H9 (cell line): ENCODE data around the gene GH2. TPM values are rescaled to one million over a fixed set of nuclear protein-coding genes. Genes with fewer than 3 reads are reported as not detected.

Experiments used
- DNase-seq: peaks from one replicate; pipeline ENCODE4 v3.0.0-alpha.2; 2017
- H2AFZ ChIP-seq: one replicate; pipeline ENCODE4 v1.6.1; 2013; ENCODE audit warnings: mild to moderate bottlenecking, low read length, control low read depth, moderate library complexity
- H2AK5ac ChIP-seq: 2 replicates; pipeline ENCODE4 v1.6.1; 2013; ENCODE audit warnings: low read length, control low read depth, mixed read lengths; ENCODE audit not compliant: insufficient read length
- H2BK120ac ChIP-seq: one replicate; pipeline ENCODE4 v1.6.1; 2013; ENCODE audit warnings: low read depth, mild to moderate bottlenecking, low read length, control low read depth, inconsistent platforms; ENCODE audit not compliant: poor library complexity, severe bottlenecking
- H2BK12ac ChIP-seq: 2 replicates; pipeline ENCODE4 v1.6.1; 2013; ENCODE audit warnings: low read length, control low read depth, mixed read lengths, low read depth; ENCODE audit not compliant: insufficient read length
- H2BK15ac ChIP-seq: 2 replicates; pipeline ENCODE4 v1.6.1; 2013; ENCODE audit warnings: low read depth, low read length, control low read depth
- H2BK20ac ChIP-seq: one replicate; pipeline ENCODE4 v1.6.1; 2013; ENCODE audit warnings: low read depth, mild to moderate bottlenecking, low read length, control low read depth, inconsistent platforms; ENCODE audit not compliant: poor library complexity, severe bottlenecking
- H2BK5ac ChIP-seq: 2 replicates; pipeline ENCODE4 v1.6.1; 2013; ENCODE audit warnings: low read length, control low read depth, mixed read lengths; ENCODE audit not compliant: insufficient read length
- H3K14ac ChIP-seq: 2 replicates; pipeline ENCODE4 v1.6.1; 2013; ENCODE audit warnings: low read length, control low read depth; ENCODE audit not compliant: insufficient read depth
- H3K18ac ChIP-seq: 2 replicates; pipeline ENCODE4 v1.6.1; 2013; ENCODE audit warnings: low read depth, mild to moderate bottlenecking, mixed read lengths, low read length, control low read depth; ENCODE audit not compliant: insufficient read length
- H3K23ac ChIP-seq: 2 replicates; pipeline ENCODE4 v1.6.1; 2013; ENCODE audit warnings: low read length, control low read depth, mixed read lengths, low read depth; ENCODE audit not compliant: insufficient read length
- H3K23me2 ChIP-seq: 2 replicates; pipeline ENCODE4 v1.6.1; 2013; ENCODE audit warnings: low read depth, mild to moderate bottlenecking, mixed read lengths, low read length, control low read depth; ENCODE audit not compliant: insufficient read length, poor library complexity, severe bottlenecking
- H3K27ac ChIP-seq: 2 replicates; pipeline ENCODE4 v1.5.1; 2013; ENCODE audit warnings: low read length, control low read depth, mixed read lengths, low read depth; ENCODE audit not compliant: insufficient read length
- H3K27me3 ChIP-seq: 2 replicates; pipeline ENCODE4 v1.6.1; 2013; ENCODE audit warnings: low read length, control low read depth, inconsistent platforms; ENCODE audit not compliant: insufficient read depth
- H3K4ac ChIP-seq: 2 replicates; pipeline ENCODE4 v1.6.1; 2013; ENCODE audit warnings: low read depth, mild to moderate bottlenecking, control low read depth, inconsistent platforms, low read length, moderate library complexity
- H3K4me1 ChIP-seq: 2 replicates; pipeline ENCODE4 v1.6.1; 2013; ENCODE audit warnings: low read length, control low read depth, inconsistent platforms; ENCODE audit not compliant: insufficient read depth
- H3K4me2 ChIP-seq: 2 replicates; pipeline ENCODE4 v1.6.1; 2013; ENCODE audit warnings: low read length, control low read depth, mixed read lengths; ENCODE audit not compliant: insufficient read length, insufficient read depth
- H3K56ac ChIP-seq: 2 replicates; pipeline ENCODE4 v1.6.1; 2013; ENCODE audit warnings: low read depth, mild to moderate bottlenecking, mixed read lengths, low read length, control low read depth; ENCODE audit not compliant: insufficient read length
- H3K79me1 ChIP-seq: 2 replicates; pipeline ENCODE4 v1.6.1; 2013; ENCODE audit warnings: low read depth, mild to moderate bottlenecking, moderate library complexity, low read length, control low read depth, inconsistent platforms; ENCODE audit not compliant: insufficient read depth, poor library complexity, severe bottlenecking
- H3K79me2 ChIP-seq: 2 replicates; pipeline ENCODE4 v1.6.1; 2013; ENCODE audit warnings: low read length, control low read depth, inconsistent platforms; ENCODE audit not compliant: insufficient read depth
- H3K9ac ChIP-seq: 2 replicates; pipeline ENCODE4 v1.6.1; 2013; ENCODE audit warnings: low read length, control low read depth, mixed read lengths; ENCODE audit not compliant: insufficient read length; ENCODE audit errors: extremely low read depth
- H3K9me3 ChIP-seq: one replicate; pipeline ENCODE4 v1.6.1; 2013; ENCODE audit warnings: low read depth, low read length, inconsistent platforms; ENCODE audit not compliant: control insufficient read depth
- H3T11ph ChIP-seq: one replicate; pipeline ENCODE4 v1.6.1; 2013; ENCODE audit warnings: mild to moderate bottlenecking, low read length, control low read depth, inconsistent platforms
- H4K20me1 ChIP-seq: one replicate; pipeline ENCODE4 v1.6.1; 2013; ENCODE audit not compliant: control insufficient read depth, insufficient read length, insufficient read depth
- H4K5ac ChIP-seq: 2 replicates; pipeline ENCODE4 v1.6.1; 2013; ENCODE audit warnings: low read depth, mild to moderate bottlenecking, mixed read lengths, low read length, control low read depth; ENCODE audit not compliant: insufficient read length
- H4K8ac ChIP-seq: replicated peaks from 2 replicates; pipeline ENCODE4 v1.6.1; 2013; ENCODE audit warnings: low read length, control low read depth, mixed read lengths, low read depth; ENCODE audit not compliant: insufficient read length
- H4K91ac ChIP-seq: 2 replicates; pipeline ENCODE4 v1.6.1; 2013; ENCODE audit warnings: low read depth, mild to moderate bottlenecking, moderate library complexity, mixed read lengths, low read length, control low read depth; ENCODE audit not compliant: insufficient read length
- H3K27ac Mint-ChIP-seq, 3 experiments: 2 replicates in 2 of 3; 3 replicates in 1 of 3; pipeline ENCODE4 v1.8.0; 2020 to 2021; ENCODE audit warnings: mixed read lengths in 3 of 3, mild to moderate bottlenecking in 1 of 3, moderate library complexity in 1 of 3
- H3K27me3 Mint-ChIP-seq: 2 replicates; pipeline ENCODE4 v1.8.0; 2021; ENCODE audit warnings: low read depth, mild to moderate bottlenecking, moderate library complexity, mixed read lengths
- H3K36me3 Mint-ChIP-seq, 3 experiments: 2 replicates in 2 of 3; 3 replicates in 1 of 3; pipeline ENCODE4 v1.8.0; 2020 to 2021; ENCODE audit warnings: low read depth in 3 of 3, mixed read lengths in 3 of 3; ENCODE audit not compliant: insufficient read depth in 1 of 3
- H3K4me1 Mint-ChIP-seq, 2 experiments: 2 replicates each; pipeline ENCODE4 v1.8.0; 2020; ENCODE audit warnings: mixed read lengths in 2 of 2
- H3K4me3 Mint-ChIP-seq, 2 experiments: 2 replicates in 1 of 2; 3 replicates in 1 of 2; pipeline ENCODE4 v1.8.0; 2020 to 2021; ENCODE audit warnings: mild to moderate bottlenecking in 2 of 2, mixed read lengths in 2 of 2, moderate library complexity in 1 of 2
- H3K9me3 Mint-ChIP-seq, 2 experiments: 2 replicates in 1 of 2; 3 replicates in 1 of 2; pipeline ENCODE4 v1.8.0; 2020; ENCODE audit warnings: mild to moderate bottlenecking in 2 of 2, mixed read lengths in 2 of 2, moderate library complexity in 1 of 2
- WGBS: extraction: QIAGEN DNeasy Blood & Tissue Kit; methylation state at CpG from one replicate; pipeline ENCODE4 v1.1.7; 2013; ENCODE audit warnings: missing lambda C conversion rate, low lambda C conversion rate, mixed read lengths; ENCODE audit not compliant: insufficient read length; ENCODE audit errors: extremely low coverage; 5-methylcytosine and 5-hydroxymethylcytosine counted together
- total RNA-seq: library from RNA; stranded (reverse); gene quantifications from 2 replicates; pipeline ENCODE4 v1.2.1, GENCODE V29; 2021
- TF ChIP-seq, protein P1 (sequence below): fragments of 200-600 bp; sonication (generic); conservative IDR thresholded peaks from 3 replicates; pipeline ENCODE4 v1.8.0; 2021; ENCODE audit warnings: antibody characterized with exemption, mild to moderate bottlenecking

The GH2 gene
- total RNA-seq, 1 experiment from 2014 or later = 0.77 TPM

- H3K36me3 Mint-ChIP-seq = peaks cover 0 to 16% (median 3%) of the 10 kb centered on the region in 3 experiments; a peak in 4 of 7 replicates
These were observed 36.2 kb downstream of the GH2 start for GRCh38 chr17:63845509-63845908.

More at GRCh38 chr17:63845509-63845908, 36.2 kb downstream of the GH2 start:
- Histone ChIP-seq H2BK12ac (no peak overlapping the region), H3K79me1 (no peaks in the 10 kb centered on the region), H3K4me2 (no peak overlapping the region), H2BK5ac (no peak overlapping the region), H2BK15ac (no peak overlapping the region), H3K79me2 (peaks cover 3% of the 10 kb centered on the region; the same call in 1 of the 2 replicates), H2BK20ac (no peak overlapping the region), H4K91ac (no peak overlapping the region), H2BK120ac (no peak overlapping the region), H4K8ac (no peak overlapping the region), H3K9ac (no peak overlapping the region), H2AK5ac (no peak overlapping the region), H3K14ac (no peak overlapping the region), H3K4me1 (no peaks in the 10 kb centered on the region; the same call in 1 of the 2 replicates), H3K18ac (no peak overlapping the region), H3K4ac (no peak overlapping the region), H3K23me2 (peaks cover 10% of the 10 kb centered on the region), H3K27me3 (peaks cover 4% of the 10 kb centered on the region; the same call in 1 of the 2 replicates), H4K20me1 (no peaks in the 10 kb centered on the region), H3K9me3 (no peaks in the 10 kb centered on the region), H4K5ac (no peak overlapping the region), H3T11ph (no peak overlapping the region), H2AFZ (no peak overlapping the region), H3K27ac (no peak overlapping the region), H3K23ac (no peak overlapping the region), H3K56ac (no peak overlapping the region)
- Mint-ChIP-seq H3K4me3 (no peak overlapping the region), H3K9me3 (peaks cover 8 to 15% of the 10 kb centered on the region in 2 experiments), H3K27ac (no peak overlapping the region), H3K4me1 (peaks cover 12 to 22% of the 10 kb centered on the region in 2 experiments), H3K27me3 (peaks cover 50% of the 10 kb centered on the region)
- DNase-seq = no peak
- TF ChIP-seq, protein P1, sequence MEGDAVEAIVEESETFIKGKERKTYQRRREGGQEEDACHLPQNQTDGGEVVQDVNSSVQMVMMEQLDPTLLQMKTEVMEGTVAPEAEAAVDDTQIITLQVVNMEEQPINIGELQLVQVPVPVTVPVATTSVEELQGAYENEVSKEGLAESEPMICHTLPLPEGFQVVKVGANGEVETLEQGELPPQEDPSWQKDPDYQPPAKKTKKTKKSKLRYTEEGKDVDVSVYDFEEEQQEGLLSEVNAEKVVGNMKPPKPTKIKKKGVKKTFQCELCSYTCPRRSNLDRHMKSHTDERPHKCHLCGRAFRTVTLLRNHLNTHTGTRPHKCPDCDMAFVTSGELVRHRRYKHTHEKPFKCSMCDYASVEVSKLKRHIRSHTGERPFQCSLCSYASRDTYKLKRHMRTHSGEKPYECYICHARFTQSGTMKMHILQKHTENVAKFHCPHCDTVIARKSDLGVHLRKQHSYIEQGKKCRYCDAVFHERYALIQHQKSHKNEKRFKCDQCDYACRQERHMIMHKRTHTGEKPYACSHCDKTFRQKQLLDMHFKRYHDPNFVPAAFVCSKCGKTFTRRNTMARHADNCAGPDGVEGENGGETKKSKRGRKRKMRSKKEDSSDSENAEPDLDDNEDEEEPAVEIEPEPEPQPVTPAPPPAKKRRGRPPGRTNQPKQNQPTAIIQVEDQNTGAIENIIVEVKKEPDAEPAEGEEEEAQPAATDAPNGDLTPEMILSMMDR = no peak
- no CpG with 5 or more reads among the region's 1 CpG for WGBS
